PFSK-1 (cell line): Measurements from ENCODE around the gene SEMA3C. TPM values are rescaled to one million over a fixed set of nuclear protein-coding genes. Genes with fewer than 3 reads are reported as not detected.
A peak's percentile ranks its signal among the peaks of the same experiment; 100 is the strongest.

Source experiments
- FOXP2 ChIP-seq: optimal IDR thresholded peaks from 2 replicates; pipeline ENCODE3; 2011; ENCODE audit warnings: borderline replicate concordance, control low read depth, inconsistent platforms; ENCODE audit not compliant: insufficient read depth; ENCODE audit errors: extremely low read length, extremely low read depth
- POLR2AphosphoS5 ChIP-seq: IDR thresholded peaks from 2 replicates; pipeline ENCODE4 v1.6.1; 2012; ENCODE audit warnings: low read depth, mild to moderate bottlenecking, control low read depth, low read length, moderate library complexity
- REST ChIP-seq, 2 experiments: IDR thresholded peaks; 2 replicates each; pipeline versions ENCODE4 v1.6.1 to v1.8.0; 2011 to 2012; ENCODE audit warnings: low read depth in 2 of 2, low read length in 2 of 2, control low read depth in 1 of 2, inconsistent platforms in 1 of 2, mild to moderate bottlenecking in 1 of 2, moderate library complexity in 1 of 2; ENCODE audit not compliant: insufficient read depth in 1 of 2
- SIN3A ChIP-seq: IDR thresholded peaks from 2 replicates; pipeline ENCODE4 v1.6.1; 2012; ENCODE audit warnings: mild to moderate bottlenecking, low read length, moderate library complexity, borderline replicate concordance; ENCODE audit not compliant: insufficient read depth
- TAF1 ChIP-seq: IDR thresholded peaks from 2 replicates; pipeline ENCODE4 v1.6.1; 2012; ENCODE audit warnings: low read length, control low read depth, borderline replicate concordance; ENCODE audit not compliant: insufficient read depth
- polyA plus RNA-seq: library from polyadenylated mRNA; unstranded; fragments of >200 nt; gene quantifications from one replicate; pipeline ENCODE4 v1.2.1, GENCODE V29; 2012; ENCODE audit warnings: low read depth, missing spikeins; ENCODE audit not compliant: insufficient read length

Gene SEMA3C
- polyA plus RNA-seq, result not detected

- TF ChIP-seq FOXP2 (peak; percentile 71), REST (IDR thresholded peaks at IDR 0.05; ENCODE audit: insufficient read depth in 1 of 2, low read depth in 2 of 2, low read length in 2 of 2) (no peak)
Observed at GRCh38 chr7:80918909-80919721, at the start of gene SEMA3C. SEMA3C (minus strand) TSS chr7:80919051; CDS start chr7:80916781, 2,270 bp downstream.

DNA sequence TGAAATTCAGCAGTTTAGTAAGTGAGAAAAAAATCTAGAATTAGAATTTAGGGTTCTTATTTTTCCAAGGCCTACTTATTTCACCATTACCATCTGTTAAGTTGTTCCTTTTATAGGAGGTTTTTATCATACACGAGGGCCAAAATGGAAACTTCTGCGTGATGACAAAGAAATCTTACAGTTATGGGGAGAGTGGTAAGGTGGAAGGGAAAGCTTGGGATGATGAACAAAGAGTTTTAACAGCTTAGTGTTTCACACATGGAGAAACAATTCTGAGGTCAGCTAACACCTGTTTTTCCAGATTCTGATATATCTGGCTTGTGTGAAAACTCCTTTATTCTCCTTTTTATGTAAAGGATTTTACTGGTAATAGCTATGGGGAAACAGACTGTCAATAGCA, 49.8 kb upstream of the SEMA3C start:
- TF ChIP-seq REST (IDR thresholded peaks at IDR 0.05; ENCODE audit: insufficient read depth in 1 of 2, low read depth in 2 of 2, low read length in 2 of 2), result no peak
- no peak for TF ChIP-seq POLR2AphosphoS5
- no peak for TF ChIP-seq FOXP2
- TF ChIP-seq SIN3A, result no peak

GRCh38 chr7:80967917-80968297, 49.1 kb upstream of the SEMA3C start:
- TF ChIP-seq SIN3A (no peak), FOXP2 (no peak), REST (IDR thresholded peaks at IDR 0.05; ENCODE audit: insufficient read depth in 1 of 2, low read depth in 2 of 2, low read length in 2 of 2) (no peak), POLR2AphosphoS5 (no peak), TAF1 (no peak)

GRCh38 chr7:80967071-80967916, 48.4 kb upstream of the SEMA3C start:
- TF ChIP-seq POLR2AphosphoS5 (no peak), REST (IDR thresholded peaks at IDR 0.05; ENCODE audit: insufficient read depth in 1 of 2, low read depth in 2 of 2, low read length in 2 of 2) (no peak), TAF1 (no peak), FOXP2 (no peak), SIN3A (no peak)
